ENCODE measurements around the gene ZBTB46. TPM values are rescaled to one million over a fixed set of nuclear protein-coding genes. Genes with fewer than 3 reads are reported as not detected.
A peak's percentile ranks its signal among the peaks of the same experiment; 100 is the strongest.

ZBTB46 gene
- total RNA-seq, 1 donor from 2014 or later = 42.1 TPM

DNA sequence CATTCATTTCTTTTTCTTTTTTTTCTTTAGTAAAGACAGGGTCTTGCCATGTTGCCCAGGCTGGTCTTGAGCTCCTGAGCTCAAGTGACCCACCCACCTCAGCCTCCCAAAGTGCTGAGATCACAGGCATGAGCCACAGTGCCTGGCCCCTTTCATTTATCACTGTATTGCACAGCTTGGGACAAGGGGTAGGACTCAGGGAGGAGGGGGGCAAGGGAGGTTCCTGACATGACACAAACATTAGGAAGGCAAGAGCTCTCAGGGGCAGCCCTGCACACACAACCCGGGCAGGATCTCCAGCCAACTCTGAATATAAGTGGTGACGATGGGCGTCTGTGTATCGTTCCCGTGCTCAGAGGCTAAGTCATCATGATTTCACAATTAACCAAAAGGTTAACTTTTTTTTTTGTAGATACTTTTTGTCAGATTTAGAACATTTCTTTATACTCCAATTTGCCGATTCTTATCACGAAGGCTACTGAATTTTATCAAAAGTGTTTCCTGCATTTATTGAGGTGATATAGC, 71.6 kb downstream of the ZBTB46 start:
- Mint-ChIP-seq H3K36me3 (ENCODE audit: low read depth, unreplicated experiment) (peaks cover 33% of the 10 kb centered on the region), H3K27ac (ENCODE audit: unreplicated experiment) (no peak overlapping the region), H3K4me1 (ENCODE audit: unreplicated experiment) (no peaks in the 10 kb centered on the region), H3K9me3 (ENCODE audit: unreplicated experiment) (no peaks in the 10 kb centered on the region), H3K4me3 (ENCODE audit: unreplicated experiment) (no peak overlapping the region), H3K27me3 (ENCODE audit: unreplicated experiment) (peaks cover 12% of the 10 kb centered on the region)
- no peak for DNase-seq (ENCODE audit: low spot score)
- TF ChIP-seq, protein P1, sequence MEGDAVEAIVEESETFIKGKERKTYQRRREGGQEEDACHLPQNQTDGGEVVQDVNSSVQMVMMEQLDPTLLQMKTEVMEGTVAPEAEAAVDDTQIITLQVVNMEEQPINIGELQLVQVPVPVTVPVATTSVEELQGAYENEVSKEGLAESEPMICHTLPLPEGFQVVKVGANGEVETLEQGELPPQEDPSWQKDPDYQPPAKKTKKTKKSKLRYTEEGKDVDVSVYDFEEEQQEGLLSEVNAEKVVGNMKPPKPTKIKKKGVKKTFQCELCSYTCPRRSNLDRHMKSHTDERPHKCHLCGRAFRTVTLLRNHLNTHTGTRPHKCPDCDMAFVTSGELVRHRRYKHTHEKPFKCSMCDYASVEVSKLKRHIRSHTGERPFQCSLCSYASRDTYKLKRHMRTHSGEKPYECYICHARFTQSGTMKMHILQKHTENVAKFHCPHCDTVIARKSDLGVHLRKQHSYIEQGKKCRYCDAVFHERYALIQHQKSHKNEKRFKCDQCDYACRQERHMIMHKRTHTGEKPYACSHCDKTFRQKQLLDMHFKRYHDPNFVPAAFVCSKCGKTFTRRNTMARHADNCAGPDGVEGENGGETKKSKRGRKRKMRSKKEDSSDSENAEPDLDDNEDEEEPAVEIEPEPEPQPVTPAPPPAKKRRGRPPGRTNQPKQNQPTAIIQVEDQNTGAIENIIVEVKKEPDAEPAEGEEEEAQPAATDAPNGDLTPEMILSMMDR (IDR thresholded peaks at IDR 0.05; ENCODE audit: unreplicated experiment) = no peak

DNA sequence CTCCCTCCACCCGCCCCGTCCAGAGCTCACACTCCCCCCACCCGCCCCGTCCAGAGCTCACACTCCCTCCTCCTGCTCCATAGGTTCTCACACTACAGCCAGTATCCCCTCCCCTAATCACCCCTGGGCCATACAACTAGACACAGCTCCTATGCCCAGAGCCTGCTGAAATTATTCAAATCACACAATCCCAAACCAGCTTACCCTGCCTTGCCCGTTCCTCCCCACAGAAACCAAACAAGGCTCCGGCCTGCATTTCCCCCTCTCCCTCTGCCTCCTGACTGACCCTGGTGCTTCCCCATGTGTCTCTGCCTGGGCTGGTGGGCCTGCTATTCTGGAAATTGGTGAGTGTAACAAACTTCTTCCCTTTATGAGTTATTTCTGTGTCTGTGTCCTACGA, 72.9 kb downstream of the ZBTB46 start:
- Mint-ChIP-seq H3K9me3 (ENCODE audit: unreplicated experiment) (no peaks in the 10 kb centered on the region), H3K27ac (ENCODE audit: unreplicated experiment) (no peak overlapping the region), H3K4me1 (ENCODE audit: unreplicated experiment) (peaks cover 4% of the 10 kb centered on the region), H3K27me3 (ENCODE audit: unreplicated experiment) (peaks cover 13% of the 10 kb centered on the region), H3K4me3 (ENCODE audit: unreplicated experiment) (peak overlapping the region; percentile 42), H3K36me3 (ENCODE audit: low read depth, unreplicated experiment) (peaks cover 31% of the 10 kb centered on the region)
- no peak for DNase-seq (ENCODE audit: low spot score)
- TF ChIP-seq, protein P1 (IDR thresholded peaks at IDR 0.05; ENCODE audit: unreplicated experiment) = no peak

DNA sequence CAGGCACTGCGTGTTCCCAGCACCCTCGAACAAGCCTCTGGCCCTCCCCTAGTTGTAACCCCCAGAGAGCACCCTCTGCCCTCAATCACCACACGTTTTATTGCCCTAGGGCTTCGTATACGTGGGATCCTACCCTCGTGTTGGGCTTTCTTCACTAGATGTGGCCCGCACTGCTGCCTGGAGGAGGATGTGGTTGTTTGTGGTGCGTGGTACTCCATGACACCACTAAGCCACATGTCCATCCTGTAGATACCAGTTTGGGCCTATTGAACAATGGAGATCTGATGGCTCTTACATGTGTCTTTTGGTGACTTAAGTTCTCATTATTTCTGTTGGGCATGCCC, 74.4 kb downstream of the ZBTB46 start:
- DNase-seq (ENCODE audit: low spot score) = no peak

DNA sequence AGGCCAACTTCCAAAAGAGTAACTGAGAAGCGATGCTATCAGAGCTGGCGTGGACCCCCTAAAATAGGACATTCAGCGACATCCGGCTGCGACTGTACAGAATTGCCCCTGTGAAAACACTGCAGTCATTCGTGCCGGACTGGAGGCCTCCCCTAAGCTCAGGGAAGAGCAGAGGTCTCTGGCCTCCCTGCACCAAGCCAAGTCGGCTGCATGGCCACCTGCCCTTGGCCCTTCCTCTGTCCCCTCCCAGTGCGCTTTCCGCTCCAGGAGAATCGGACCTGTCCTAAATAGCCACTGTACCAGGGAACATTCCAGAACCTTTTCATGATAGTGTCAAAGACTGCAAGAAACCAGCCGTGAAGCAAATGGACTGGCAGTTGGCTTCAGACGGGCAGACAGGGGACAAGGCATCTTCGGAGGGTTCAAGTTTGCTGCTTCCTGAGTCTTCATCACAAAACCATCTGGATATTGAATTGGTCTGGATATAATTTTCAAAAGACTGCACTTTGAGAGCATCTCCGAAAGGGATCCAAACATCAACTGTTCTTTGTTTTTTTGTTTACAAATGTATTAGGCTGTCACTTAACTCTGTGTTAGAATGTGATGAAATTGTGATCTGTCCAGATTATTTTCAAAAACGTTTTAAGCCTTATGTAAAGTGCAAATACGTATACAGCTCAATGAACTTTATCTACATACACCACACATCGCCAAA, 75.0 kb downstream of the ZBTB46 start:
- TF ChIP-seq, protein P1 (IDR thresholded peaks at IDR 0.05; ENCODE audit: unreplicated experiment) = no peak
- Mint-ChIP-seq H3K4me3 (ENCODE audit: unreplicated experiment) (peak overlapping the region; percentile 63), H3K27me3 (ENCODE audit: unreplicated experiment) (peaks cover 22% of the 10 kb centered on the region), H3K4me1 (ENCODE audit: unreplicated experiment) (peaks cover 4% of the 10 kb centered on the region), H3K9me3 (ENCODE audit: unreplicated experiment) (no peaks in the 10 kb centered on the region), H3K27ac (ENCODE audit: unreplicated experiment) (no peak overlapping the region), H3K36me3 (ENCODE audit: low read depth, unreplicated experiment) (peaks cover 22% of the 10 kb centered on the region)
- DNase-seq (ENCODE audit: low spot score) = no peak

More for the DNA sequence above, 74.4 kb downstream of the ZBTB46 start:
- Mint-ChIP-seq H3K27ac (ENCODE audit: unreplicated experiment) (no peak overlapping the region), H3K36me3 (ENCODE audit: low read depth, unreplicated experiment) (peaks cover 22% of the 10 kb centered on the region), H3K4me3 (ENCODE audit: unreplicated experiment) (peak overlapping the region; percentile 63), H3K4me1 (ENCODE audit: unreplicated experiment) (peaks cover 4% of the 10 kb centered on the region), H3K27me3 (ENCODE audit: unreplicated experiment) (peaks cover 19% of the 10 kb centered on the region), H3K9me3 (ENCODE audit: unreplicated experiment) (no peaks in the 10 kb centered on the region)
- TF ChIP-seq, protein P1 (IDR thresholded peaks at IDR 0.05; ENCODE audit: unreplicated experiment) = no peak

DNA sequence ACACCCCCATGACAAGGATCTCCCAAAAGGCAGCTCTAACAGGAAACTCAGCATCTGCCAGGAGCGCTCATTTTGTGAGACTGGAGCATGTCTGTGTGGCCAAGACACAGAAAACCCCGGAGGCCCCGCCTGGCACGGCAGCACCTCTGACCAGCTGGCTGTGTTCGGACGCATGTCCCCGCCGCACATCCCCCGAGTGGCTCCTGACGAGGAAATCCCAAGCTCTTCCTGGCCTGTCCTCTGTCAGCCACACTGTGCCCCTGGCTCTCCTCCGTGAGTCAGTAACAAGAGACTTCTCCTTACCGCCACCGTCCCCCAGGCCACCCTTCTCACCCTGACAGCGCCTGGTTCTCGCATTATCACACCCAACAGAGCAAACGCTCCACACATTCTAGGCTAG, 77.1 kb downstream of the ZBTB46 start:
- TF ChIP-seq, protein P1 (IDR thresholded peaks at IDR 0.05; ENCODE audit: unreplicated experiment) = no peak
- Mint-ChIP-seq H3K27ac (ENCODE audit: unreplicated experiment) (peak overlapping the region; percentile 17), H3K27me3 (ENCODE audit: unreplicated experiment) (peaks cover 23% of the 10 kb centered on the region), H3K4me1 (ENCODE audit: unreplicated experiment) (peaks cover 4% of the 10 kb centered on the region), H3K36me3 (ENCODE audit: low read depth, unreplicated experiment) (peaks cover 11% of the 10 kb centered on the region), H3K4me3 (ENCODE audit: unreplicated experiment) (peak overlapping the region; percentile 26), H3K9me3 (ENCODE audit: unreplicated experiment) (no peaks in the 10 kb centered on the region)
- no peak for DNase-seq (ENCODE audit: low spot score)

Measured in endothelial cell (in vitro differentiated cells).